ENCODE measurements around the gene CATSPER4.

CATSPER4 gene

DNA sequence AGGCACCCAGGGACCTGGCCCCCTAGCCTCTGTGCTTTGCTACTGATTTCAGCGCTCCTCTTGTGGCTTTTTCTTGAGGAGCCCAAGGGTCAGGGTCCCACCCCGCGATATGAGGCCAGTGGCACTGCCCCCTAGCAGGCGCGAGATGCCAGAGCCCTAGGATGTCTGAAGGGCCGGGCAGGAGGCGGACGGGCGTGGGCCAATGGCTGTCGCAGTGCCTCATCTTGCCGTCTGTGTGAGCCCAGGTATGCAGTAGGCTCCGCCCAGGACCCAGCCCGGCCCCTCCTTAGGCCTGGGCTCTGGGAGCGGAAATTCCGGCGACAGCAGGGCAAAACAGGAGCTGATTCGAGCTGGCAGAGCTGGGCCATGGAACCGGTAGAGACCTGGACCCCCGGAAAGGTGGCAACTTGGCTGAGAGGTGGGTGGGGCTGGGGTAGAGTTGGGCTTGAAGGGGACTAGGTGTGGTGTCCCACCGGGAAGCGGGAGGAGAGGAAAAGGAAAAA, 13.2 kb upstream of the CATSPER4 start, which contains the start of gene CNKSR1:
TSS of gene CNKSR1 (plus strand) at position 310 of the 503 bp plus-strand sequence. CDS start at position 367, 57 bp downstream.
- no peak for DNase-seq (ENCODE audit: extremely low read depth, low read depth)
- TF ChIP-seq, protein P1, sequence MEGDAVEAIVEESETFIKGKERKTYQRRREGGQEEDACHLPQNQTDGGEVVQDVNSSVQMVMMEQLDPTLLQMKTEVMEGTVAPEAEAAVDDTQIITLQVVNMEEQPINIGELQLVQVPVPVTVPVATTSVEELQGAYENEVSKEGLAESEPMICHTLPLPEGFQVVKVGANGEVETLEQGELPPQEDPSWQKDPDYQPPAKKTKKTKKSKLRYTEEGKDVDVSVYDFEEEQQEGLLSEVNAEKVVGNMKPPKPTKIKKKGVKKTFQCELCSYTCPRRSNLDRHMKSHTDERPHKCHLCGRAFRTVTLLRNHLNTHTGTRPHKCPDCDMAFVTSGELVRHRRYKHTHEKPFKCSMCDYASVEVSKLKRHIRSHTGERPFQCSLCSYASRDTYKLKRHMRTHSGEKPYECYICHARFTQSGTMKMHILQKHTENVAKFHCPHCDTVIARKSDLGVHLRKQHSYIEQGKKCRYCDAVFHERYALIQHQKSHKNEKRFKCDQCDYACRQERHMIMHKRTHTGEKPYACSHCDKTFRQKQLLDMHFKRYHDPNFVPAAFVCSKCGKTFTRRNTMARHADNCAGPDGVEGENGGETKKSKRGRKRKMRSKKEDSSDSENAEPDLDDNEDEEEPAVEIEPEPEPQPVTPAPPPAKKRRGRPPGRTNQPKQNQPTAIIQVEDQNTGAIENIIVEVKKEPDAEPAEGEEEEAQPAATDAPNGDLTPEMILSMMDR (IDR thresholded peaks at IDR 0.05; ENCODE audit: low read depth, low read length), result no peak

DNA sequence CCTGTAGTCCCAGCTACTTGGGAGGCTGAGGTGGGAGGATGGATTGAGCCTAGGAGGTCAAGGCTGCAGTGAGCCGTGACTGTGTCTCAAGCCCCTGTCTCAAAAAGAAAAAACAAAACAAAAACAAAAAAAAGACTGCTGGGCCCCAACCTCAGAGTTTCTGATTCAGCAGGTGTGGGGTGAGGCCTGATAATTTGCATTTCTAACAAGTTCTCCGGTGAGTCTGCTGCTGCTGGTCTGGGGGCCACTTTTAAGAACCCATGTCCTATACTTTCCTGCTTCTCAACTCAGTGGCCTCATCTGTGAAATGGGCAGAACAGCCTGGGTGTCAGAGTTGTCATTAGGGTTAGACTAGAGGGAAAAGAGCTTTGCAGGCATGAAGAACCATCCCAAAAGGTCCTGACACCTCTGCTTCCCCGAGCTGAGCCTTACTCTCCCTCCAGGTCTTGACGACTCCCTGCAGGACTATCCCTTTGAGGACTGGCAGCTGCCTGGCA, 10.3 kb upstream of the CATSPER4 start:
- TF ChIP-seq, protein P1 (IDR thresholded peaks at IDR 0.05; ENCODE audit: low read depth, low read length), result no peak
- DNase-seq (ENCODE audit: extremely low read depth, low read depth), result no peak

DNA sequence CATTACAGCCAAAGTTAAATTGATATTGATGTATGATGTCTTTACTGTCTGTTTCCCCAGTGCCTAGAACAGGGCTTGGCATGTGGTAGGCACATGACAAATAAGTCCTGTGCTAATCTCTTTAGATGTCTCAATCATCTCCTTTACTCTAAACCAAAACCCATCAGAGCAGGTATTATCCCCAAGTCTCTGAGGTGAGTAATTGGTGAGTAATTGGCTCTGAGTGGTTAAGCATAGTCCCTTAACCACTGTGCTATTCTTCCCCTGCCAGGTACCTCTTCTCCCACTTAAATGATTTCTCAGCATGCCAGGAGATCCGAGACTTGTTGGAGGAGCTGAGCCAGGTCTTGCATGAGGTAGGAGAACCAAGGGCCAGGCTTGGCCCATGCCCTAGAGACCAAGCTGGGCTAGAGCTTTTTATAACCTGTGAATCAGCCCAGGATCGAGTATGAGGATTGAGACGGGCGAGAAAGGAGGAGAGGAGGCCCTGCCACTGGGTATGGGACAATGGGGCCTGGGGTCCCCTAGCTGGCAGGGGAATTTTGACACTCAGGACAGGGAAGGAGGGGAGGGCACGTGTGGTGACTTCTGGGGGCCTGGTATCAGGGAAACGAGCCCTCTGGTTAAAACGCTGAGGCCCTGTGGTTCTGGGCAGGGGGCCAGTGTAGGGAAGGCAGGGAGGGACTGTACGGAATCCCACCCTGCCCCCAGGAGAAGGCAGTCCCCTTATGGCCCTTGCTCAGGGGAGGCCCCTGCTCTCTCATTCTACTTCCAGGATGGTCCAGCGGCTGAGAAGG, 8.6 kb upstream of the CATSPER4 start:
- DNase-seq (ENCODE audit: extremely low read depth, low read depth), result no peak
- TF ChIP-seq, protein P1 (IDR thresholded peaks at IDR 0.05; ENCODE audit: low read depth, low read length), result no peak

DNA sequence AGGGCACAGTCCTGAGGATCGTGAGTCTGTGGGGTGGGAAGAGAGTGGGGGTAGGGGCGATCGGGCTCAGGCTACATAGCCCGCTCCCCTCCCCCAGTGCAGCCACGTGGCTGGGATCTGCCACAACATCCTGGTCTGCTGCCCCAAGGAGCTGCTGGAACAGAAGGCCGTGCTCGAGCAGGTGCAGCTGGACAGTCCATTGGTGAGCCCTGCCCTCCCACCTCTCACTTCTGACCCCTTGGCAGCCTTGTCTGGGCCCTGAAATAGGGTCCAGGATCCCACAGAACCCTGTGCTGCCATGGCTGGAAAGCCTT, 8.1 kb upstream of the CATSPER4 start:
- TF ChIP-seq, protein P1 (IDR thresholded peaks at IDR 0.05; ENCODE audit: low read depth, low read length), result no peak
- DNase-seq (ENCODE audit: extremely low read depth, low read depth), result no peak

DNA sequence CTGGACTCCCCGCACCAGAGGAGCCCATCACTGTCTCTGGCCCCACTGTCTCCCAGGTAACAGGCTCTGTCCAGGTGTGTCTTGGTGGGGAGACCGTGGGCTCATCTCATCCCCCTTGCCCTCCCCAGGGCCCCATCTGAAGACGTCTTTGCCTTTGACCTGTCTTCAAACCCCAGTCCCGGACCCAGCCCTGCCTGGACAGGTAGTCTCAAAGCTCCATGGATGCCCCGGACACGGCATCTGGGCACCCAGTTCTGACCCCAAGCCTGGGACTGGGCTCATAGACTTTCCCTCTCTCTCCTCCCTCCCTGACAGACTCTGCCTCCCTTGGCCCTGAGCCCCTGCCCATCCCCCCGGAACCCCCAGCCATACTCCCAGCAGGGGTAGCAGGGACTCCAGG, 6.3 kb upstream of the CATSPER4 start:
- TF ChIP-seq, protein P1 (IDR thresholded peaks at IDR 0.05; ENCODE audit: low read depth, low read length), result no peak
- DNase-seq (ENCODE audit: extremely low read depth, low read depth), result no peak

DNA sequence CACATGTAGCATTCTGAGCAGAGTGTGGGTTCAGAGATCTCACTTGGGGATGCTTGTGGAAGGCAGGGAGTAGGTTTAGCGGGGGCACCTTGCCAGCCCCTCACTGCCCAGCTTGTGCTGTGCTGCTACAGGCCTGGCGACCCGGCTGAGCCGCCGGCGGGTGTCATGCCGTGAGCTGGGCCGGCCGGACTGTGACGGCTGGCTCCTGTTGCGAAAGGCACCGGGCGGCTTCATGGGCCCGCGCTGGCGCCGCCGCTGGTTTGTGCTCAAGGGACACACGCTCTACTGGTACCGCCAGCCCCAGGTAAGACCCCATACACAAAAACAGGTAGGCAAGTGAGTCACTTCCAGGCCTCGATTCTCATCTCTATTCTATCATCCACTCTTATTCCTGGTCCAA, 5.5 kb upstream of the CATSPER4 start:
- TF ChIP-seq, protein P1 (IDR thresholded peaks at IDR 0.05; ENCODE audit: low read depth, low read length), result no peak
- DNase-seq (ENCODE audit: extremely low read depth, low read depth), result no peak

DNA sequence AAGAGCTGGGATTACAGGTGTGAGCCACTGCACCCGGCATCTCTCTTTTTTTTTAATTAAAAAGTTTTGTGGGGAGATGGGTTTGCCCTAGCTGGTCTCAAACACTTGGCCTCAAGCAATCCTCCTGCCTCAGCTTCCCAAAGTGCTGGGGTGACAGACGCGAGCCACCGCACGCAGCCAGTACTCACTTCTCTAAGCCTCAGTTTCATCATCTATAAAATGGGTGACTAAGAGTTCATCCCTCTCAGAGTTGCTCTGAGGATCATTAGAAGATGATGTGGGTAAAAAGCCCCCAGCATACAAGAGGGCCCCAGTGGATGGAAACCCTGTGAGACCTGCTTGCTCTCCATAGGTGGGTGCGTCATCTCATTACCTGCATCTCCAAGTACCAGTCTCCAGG, 2.5 kb upstream of the CATSPER4 start:
- TF ChIP-seq, protein P1 (IDR thresholded peaks at IDR 0.05; ENCODE audit: low read depth, low read length), result no peak
- no peak for DNase-seq (ENCODE audit: extremely low read depth, low read depth)

Measured in AG09319 (cell line).